SU-DHL-6 (cell line): ENCODE data around the gene HTR6.

ENCODE experiments used
- H2AFZ ChIP-seq: fragments of 200-600 bp; sonication (generic); 2 replicates; pipeline ENCODE4 v1.6.1; 2014; ENCODE audit warnings: low read depth, mild to moderate bottlenecking, moderate library complexity, mixed read lengths, antibody characterized with exemption, low read length; ENCODE audit not compliant: severe bottlenecking
- H3F3A ChIP-seq: fragments of 200-600 bp; shearing (Covaris generic); 2 replicates; pipeline ENCODE4 v1.6.0; 2016; ENCODE audit warnings: antibody characterized with exemption, mild to moderate bottlenecking; ENCODE audit not compliant: insufficient read depth
- H3K27ac ChIP-seq: fragments of 200-600 bp; sonication (generic); 2 replicates; pipeline ENCODE4 v1.5.1; 2016; ENCODE audit warnings: low read depth, mild to moderate bottlenecking, low read length, moderate library complexity, mixed read lengths
- H3K27me3 ChIP-seq: fragments of 200-600 bp; sonication (generic), shearing (Covaris generic); 2 replicates; pipeline ENCODE4 v1.6.0; 2014; ENCODE audit warnings: mild to moderate bottlenecking, low read length
- H3K36me3 ChIP-seq: fragments of 200-600 bp; sonication (generic); 2 replicates; pipeline ENCODE4 v1.6.1; 2014; ENCODE audit warnings: mild to moderate bottlenecking, low read length, mixed read lengths
- H3K4me2 ChIP-seq: fragments of 300-600, 200-600 bp; shearing (Covaris generic), sonication (generic); 2 replicates; pipeline ENCODE4 v1.6.0; 2014; ENCODE audit warnings: low read length, low read depth, mild to moderate bottlenecking; ENCODE audit not compliant: poor library complexity, severe bottlenecking
- H3K4me3 ChIP-seq: fragments of 200-600 bp; sonication (generic); 2 replicates; pipeline ENCODE4 v1.5.1; 2014; ENCODE audit warnings: antibody characterized with exemption, low read length, mild to moderate bottlenecking, mixed read lengths; ENCODE audit not compliant: insufficient read depth, poor library complexity, severe bottlenecking
- H3K79me2 ChIP-seq: fragments of 200-600 bp; sonication (generic); 2 replicates; pipeline ENCODE4 v1.6.1; 2014; ENCODE audit warnings: mild to moderate bottlenecking, low read length, moderate library complexity; ENCODE audit not compliant: insufficient read depth
- H3K9ac ChIP-seq: fragments of 200-600 bp; sonication (generic); 2 replicates; pipeline ENCODE4 v1.7.0; 2014; ENCODE audit warnings: mild to moderate bottlenecking, low read length
- H3K9me2 ChIP-seq: fragments of 200-600 bp; sonication (generic); replicated peaks from 2 replicates; pipeline ENCODE4 v1.6.1; 2014; ENCODE audit warnings: low read length; ENCODE audit not compliant: insufficient read depth
- H3K9me3 ChIP-seq: fragments of 200-600 bp; sonication (generic); 2 replicates; pipeline ENCODE4 v1.6.1; 2014; ENCODE audit warnings: low read length, mixed read lengths; ENCODE audit not compliant: insufficient read depth
- H4K20me1 ChIP-seq: fragments of 200-600 bp; sonication (generic); 2 replicates; pipeline ENCODE4 v1.6.1; 2014; ENCODE audit warnings: low read depth, mild to moderate bottlenecking, antibody characterized with exemption, low read length, moderate library complexity, mixed read lengths
- EZH2phosphoT487 ChIP-seq: fragments of 200-600 bp; sonication (generic), shearing (Covaris generic); conservative IDR thresholded peaks from 2 replicates; pipeline ENCODE4 v1.6.1; 2018; ENCODE audit warnings: mild to moderate bottlenecking, antibody characterized with exemption, low read length, moderate library complexity, mixed read lengths
- TF ChIP-seq, protein P1 (sequence below): fragments of 200-600 bp; sonication (generic); IDR thresholded peaks from one replicate; pipeline ENCODE4 v1.5.1; 2017; ENCODE audit warnings: antibody characterized with exemption, mild to moderate bottlenecking, low read length, moderate library complexity; ENCODE audit not compliant: insufficient read depth, poor library complexity, severe bottlenecking

HTR6 gene

DNA sequence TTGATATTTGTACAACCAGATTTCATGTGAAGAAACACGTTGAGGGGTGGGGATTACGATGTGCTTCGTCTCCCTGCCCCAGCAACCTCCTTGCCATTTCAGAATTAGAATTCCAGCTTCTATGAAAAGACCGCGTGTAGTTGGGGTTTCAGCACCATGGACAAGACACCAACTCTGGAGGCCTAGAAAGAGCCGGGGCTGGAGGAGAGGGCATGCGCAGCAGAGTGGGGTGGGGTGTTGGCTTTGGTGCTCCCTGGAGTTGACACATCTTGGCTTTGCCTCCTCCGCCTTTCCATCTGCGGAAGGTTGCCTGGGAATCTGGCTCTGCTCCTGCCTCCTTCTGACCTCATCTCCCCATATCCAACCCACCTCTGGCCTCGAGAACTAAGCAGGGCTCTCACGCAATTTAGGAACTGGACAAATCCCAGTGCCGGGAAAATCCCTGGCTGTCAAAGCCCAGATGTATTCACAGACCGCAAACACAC is 11.8 kb downstream of the HTR6 start:
- no peaks in the 10 kb centered on the region for H3F3A ChIP-seq
- H2AFZ ChIP-seq = no peak overlapping the region
- H4K20me1 ChIP-seq = no peaks in the 10 kb centered on the region
- H3K79me2 ChIP-seq = no peaks in the 10 kb centered on the region
- TF ChIP-seq, protein P1, sequence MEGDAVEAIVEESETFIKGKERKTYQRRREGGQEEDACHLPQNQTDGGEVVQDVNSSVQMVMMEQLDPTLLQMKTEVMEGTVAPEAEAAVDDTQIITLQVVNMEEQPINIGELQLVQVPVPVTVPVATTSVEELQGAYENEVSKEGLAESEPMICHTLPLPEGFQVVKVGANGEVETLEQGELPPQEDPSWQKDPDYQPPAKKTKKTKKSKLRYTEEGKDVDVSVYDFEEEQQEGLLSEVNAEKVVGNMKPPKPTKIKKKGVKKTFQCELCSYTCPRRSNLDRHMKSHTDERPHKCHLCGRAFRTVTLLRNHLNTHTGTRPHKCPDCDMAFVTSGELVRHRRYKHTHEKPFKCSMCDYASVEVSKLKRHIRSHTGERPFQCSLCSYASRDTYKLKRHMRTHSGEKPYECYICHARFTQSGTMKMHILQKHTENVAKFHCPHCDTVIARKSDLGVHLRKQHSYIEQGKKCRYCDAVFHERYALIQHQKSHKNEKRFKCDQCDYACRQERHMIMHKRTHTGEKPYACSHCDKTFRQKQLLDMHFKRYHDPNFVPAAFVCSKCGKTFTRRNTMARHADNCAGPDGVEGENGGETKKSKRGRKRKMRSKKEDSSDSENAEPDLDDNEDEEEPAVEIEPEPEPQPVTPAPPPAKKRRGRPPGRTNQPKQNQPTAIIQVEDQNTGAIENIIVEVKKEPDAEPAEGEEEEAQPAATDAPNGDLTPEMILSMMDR = no peak
- no peak for TF ChIP-seq EZH2phosphoT487
- no peak overlapping the region for H3K4me3 ChIP-seq
- H3K9me2 ChIP-seq = no peaks in the 10 kb centered on the region
- H3K36me3 ChIP-seq = no peaks in the 10 kb centered on the region
- H3K4me2 ChIP-seq = no peak overlapping the region
- no peaks in the 10 kb centered on the region for H3K27me3 ChIP-seq
- H3K9ac ChIP-seq = no peak overlapping the region
- H3K27ac ChIP-seq = no peak overlapping the region
- no peaks in the 10 kb centered on the region for H3K9me3 ChIP-seq

DNA sequence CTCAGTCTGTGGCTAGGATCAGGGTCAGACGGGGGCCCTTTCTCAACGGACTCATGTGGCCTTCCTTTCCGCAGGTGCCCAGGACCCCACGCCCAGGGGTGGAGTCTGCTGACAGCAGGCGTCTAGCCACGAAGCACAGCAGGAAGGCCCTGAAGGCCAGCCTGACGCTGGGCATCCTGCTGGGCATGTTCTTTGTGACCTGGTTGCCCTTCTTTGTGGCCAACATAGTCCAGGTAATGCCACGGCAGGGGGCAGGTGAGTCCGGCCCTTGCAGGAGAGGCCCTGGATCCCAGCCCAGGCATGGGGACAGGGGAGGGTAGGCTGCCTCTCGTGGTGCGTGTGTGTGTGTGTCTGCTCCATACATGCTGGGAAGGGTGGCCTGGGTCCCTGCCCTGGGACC is 13.8 kb downstream of the HTR6 start:
- no peak overlapping the region for H3K9ac ChIP-seq
- H3K79me2 ChIP-seq = no peaks in the 10 kb centered on the region
- no peaks in the 10 kb centered on the region for H3K9me3 ChIP-seq
- no peak overlapping the region for H2AFZ ChIP-seq
- no peak overlapping the region for H3K27ac ChIP-seq
- no peaks in the 10 kb centered on the region for H3F3A ChIP-seq
- H3K36me3 ChIP-seq = no peaks in the 10 kb centered on the region
- H3K9me2 ChIP-seq = no peaks in the 10 kb centered on the region
- no peak overlapping the region for H3K4me2 ChIP-seq
- H4K20me1 ChIP-seq = no peaks in the 10 kb centered on the region
- no peak overlapping the region for H3K4me3 ChIP-seq
- H3K27me3 ChIP-seq = no peaks in the 10 kb centered on the region
- TF ChIP-seq EZH2phosphoT487 = no peak
- TF ChIP-seq, protein P1 = no peak

DNA sequence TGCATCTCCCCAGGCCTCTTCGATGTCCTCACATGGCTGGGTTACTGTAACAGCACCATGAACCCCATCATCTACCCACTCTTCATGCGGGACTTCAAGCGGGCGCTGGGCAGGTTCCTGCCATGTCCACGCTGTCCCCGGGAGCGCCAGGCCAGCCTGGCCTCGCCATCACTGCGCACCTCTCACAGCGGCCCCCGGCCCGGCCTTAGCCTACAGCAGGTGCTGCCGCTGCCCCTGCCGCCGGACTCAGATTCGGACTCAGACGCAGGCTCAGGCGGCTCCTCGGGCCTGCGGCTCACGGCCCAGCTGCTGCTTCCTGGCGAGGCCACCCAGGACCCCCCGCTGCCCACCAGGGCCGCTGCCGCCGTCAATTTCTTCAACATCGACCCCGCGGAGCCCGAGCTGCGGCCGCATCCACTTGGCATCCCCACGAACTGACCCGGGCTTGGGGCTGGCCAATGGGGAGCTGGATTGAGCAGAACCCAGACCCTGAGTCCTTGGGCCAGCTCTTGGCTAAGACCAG is 14.3 kb downstream of the HTR6 start:
- no peak overlapping the region for H2AFZ ChIP-seq
- no peak overlapping the region for H3K4me3 ChIP-seq
- no peak overlapping the region for H3K9ac ChIP-seq
- H3F3A ChIP-seq = no peaks in the 10 kb centered on the region
- H3K4me2 ChIP-seq = no peak overlapping the region
- no peaks in the 10 kb centered on the region for H3K36me3 ChIP-seq
- H3K27me3 ChIP-seq = no peaks in the 10 kb centered on the region
- no peaks in the 10 kb centered on the region for H3K9me3 ChIP-seq
- no peaks in the 10 kb centered on the region for H3K79me2 ChIP-seq
- no peaks in the 10 kb centered on the region for H4K20me1 ChIP-seq
- H3K27ac ChIP-seq = no peak overlapping the region
- TF ChIP-seq, protein P1 = no peak
- TF ChIP-seq EZH2phosphoT487 = no peak
- H3K9me2 ChIP-seq = no peaks in the 10 kb centered on the region
